Fibroblast of peridontal ligament (primary cell): ENCODE data around the gene IL13.

Source experiments
- DNase-seq: peaks from one replicate; pipeline ENCODE4 v3.0.0-alpha.2; 2010; ENCODE audit errors: extremely low read depth

The IL13 gene

GRCh38 chr5:132669966-132670882, 12.3 kb downstream of the IL13 start:
- no peak for DNase-seq

DNA sequence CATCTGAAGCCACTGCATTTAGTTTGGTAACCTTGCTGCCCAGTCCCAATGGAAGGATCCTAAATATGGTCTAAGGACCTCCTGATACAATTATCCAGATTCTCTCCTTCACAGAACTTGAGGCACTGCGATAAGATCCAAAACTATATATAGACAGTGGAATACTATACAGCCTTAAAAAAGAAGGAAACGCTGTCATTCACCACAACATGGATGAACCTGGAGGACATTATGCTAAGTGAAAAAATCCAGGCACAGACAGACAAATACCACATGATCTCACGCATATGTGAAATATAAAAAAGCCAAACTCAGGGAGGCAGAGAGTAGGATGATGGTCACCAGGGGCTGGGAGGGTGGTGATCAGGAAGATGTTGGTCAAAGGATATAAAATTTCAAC, 13.0 kb downstream of the IL13 start:
- no peak for DNase-seq

DNA sequence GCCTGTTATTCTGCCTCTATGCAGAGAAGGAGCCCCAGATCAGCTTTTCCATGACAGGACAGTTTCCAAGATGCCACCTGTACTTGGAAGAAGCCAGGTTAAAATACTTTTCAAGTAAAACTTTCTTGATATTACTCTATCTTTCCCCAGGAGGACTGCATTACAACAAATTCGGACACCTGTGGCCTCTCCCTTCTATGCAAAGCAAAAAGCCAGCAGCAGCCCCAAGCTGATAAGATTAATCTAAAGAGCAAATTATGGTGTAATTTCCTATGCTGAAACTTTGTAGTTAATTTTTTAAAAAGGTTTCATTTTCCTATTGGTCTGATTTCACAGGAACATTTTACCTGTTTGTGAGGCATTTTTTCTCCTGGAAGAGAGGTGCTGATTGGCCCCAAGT, 15.5 kb downstream of the IL13 start:
- no peak for DNase-seq

DNA sequence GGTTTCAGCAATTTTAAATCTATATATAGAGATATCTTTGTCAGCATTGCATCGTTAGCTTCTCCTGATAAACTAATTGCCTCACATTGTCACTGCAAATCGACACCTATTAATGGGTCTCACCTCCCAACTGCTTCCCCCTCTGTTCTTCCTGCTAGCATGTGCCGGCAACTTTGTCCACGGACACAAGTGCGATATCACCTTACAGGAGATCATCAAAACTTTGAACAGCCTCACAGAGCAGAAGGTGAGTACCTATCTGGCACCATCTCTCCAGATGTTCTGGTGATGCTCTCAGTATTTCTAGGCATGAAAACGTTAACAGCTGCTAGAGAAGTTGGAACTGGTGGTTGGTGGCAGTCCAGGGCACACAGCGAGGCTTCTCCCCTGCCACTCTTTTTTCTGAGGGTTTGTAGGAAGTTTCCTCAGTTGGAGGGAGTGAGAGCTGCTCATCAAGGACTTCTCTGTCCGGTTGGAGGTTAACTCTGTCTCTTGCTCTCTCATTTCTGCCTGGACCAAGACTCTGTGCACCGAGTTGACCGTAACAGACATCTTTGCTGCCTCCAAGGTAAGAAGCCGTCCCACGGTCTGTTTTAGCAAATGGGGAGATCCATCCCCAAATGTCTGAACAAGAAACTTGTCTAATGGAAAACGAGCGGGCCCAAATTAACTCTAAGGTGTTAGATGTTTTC, 16.1 kb downstream of the IL13 start, which contains the start of gene IL4:
Gene IL4 (plus strand): TSS at position 51 of the 692 bp plus-strand sequence. CDS start 62 bp downstream, at position 113.
- no peak for DNase-seq

GRCh38 chr5:132674671-132675506, 16.9 kb downstream of the IL13 start:
- peak; percentile 98 for DNase-seq

DNA sequence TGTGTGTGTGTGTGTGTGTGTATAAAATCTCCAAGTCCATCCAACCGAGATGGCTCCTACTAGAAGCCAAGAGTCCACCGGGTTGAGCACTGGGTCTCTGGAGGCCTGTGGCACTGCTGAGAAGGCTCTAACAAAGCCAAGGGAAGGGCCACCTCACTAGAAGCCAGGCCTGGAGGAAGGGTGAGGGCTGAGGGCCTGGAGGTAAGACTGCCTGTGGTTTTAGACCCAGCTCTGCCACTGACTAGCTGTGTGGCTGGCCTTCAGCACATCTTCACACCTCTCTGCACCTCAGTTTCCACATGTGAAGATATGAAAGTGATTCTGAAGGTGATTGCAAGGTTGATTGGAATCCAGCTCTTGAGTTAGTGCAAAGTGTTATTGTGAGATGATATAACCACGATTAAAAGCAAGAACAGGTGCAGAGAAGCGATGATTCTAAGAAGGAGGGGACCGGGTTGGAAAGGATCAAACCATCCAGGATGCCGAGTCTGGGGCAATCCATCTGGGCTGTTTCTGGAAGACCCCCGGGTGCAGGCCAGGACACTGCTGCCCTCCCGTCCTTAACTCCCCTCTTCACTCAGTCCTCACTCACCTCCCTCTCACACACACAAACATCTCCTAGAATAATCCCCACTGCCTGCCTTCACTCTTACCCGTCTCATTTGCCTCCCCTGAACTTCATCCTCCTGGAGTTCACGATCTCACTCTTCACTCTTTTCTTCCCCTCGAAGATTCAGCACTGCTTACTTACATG, 18.1 kb downstream of the IL13 start:
- DNase-seq: no peak

DNA sequence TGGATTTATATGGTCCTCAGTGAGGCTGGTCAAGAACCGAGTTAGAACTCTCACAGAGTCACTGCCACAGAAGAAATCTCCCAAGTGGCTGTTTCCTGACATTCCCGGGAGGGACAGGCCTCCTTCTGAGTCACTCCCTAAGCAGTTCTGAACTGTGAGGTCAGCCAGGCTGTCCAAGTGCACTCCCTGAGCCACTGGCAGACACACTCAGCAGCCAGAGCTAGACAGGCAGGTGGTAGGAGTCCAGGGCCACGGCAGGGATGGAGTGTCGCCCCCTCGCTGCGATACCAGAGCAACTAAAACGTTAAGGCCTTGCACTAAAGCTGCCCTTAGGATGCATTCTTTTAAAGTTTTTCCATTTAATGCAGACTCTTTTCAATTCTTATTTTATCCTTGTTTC, 19.2 kb downstream of the IL13 start:
- peak; percentile 72 for DNase-seq

GRCh38 chr5:132677682-132678400, 19.9 kb downstream of the IL13 start:
- no peak for DNase-seq

GRCh38 chr5:132678735-132679134, 20.8 kb downstream of the IL13 start:
- no peak for DNase-seq

DNA sequence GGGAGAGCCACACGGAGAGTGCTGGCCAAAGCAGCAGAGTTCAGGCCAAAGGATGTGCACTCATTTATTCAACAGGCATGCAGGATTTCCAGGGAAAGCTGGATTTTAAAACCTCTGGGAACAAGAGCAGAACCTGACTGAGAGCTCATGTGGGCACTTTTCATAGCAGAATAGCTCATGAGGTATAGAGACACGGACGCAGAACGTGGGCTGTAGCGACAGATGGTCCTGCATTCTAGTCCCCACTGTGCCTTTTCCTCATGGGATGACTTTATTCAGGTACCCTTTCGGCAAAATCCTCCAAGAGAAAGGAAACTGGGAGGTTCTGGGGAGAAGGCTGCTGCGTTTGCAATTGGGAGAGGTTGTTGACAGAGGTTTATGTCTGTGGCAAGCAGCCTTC, 21.2 kb downstream of the IL13 start:
- DNase-seq: no peak

- no peak for DNase-seq
Observed at GRCh38 chr5:132679717-132680380, 21.9 kb downstream of the IL13 start.

DNA sequence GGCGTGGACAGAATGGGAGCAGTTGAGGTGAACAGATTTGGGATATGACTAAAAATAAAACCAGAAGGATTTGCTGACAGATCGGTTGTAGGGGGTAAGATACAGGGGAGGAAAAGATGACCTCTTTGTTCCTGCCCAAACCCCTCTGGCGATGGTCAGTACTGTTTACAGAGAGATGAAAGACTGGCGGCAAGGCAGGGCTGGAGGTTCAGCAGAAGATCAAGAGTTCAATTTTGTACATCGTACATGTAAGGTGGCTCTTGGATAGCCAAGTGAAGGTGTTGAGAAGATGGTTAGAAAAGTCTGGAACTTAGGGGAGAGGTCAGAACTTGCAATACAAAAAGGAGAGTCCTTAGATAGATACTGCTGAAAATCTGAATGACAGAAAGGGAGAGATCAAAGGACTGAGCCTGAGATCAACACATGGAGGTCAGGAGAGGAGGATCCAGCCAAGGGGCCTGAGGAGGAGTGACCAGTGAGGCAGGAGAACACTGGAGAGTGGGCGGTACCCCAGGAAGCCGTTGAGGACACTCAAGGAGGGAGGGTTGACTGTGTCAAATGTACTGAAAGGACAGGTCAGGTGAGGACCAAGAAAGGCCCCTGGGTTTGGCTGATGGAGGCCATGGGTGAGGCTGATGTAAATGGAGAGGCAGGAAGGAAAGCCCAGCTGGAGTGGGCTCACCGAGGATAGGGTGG, 23.0 kb downstream of the IL13 start:
- DNase-seq: no peak

DNA sequence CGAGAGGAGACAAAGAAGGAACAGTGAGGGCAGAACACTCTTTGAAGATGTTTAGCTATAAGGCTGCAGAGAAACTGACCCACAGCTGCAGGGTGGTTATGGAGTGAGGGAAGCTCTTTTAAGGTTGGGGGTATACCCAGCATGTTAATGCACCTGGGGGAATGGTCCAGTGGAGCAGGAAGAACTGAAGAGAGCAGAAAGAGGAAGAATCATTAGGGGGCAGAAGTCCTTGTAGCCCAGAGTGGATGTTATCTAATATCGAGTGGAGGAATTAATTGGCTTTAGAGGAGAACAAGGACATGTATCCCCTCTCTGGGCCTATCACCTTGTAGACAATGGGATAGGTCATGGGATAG, 23.5 kb downstream of the IL13 start:
- no peak for DNase-seq

- no peak for DNase-seq
Observed at GRCh38 chr5:132681983-132682382, 24.0 kb downstream of the IL13 start.

GRCh38 chr5:132684491-132684890, 26.5 kb downstream of the IL13 start:
- DNase-seq: no peak

DNA sequence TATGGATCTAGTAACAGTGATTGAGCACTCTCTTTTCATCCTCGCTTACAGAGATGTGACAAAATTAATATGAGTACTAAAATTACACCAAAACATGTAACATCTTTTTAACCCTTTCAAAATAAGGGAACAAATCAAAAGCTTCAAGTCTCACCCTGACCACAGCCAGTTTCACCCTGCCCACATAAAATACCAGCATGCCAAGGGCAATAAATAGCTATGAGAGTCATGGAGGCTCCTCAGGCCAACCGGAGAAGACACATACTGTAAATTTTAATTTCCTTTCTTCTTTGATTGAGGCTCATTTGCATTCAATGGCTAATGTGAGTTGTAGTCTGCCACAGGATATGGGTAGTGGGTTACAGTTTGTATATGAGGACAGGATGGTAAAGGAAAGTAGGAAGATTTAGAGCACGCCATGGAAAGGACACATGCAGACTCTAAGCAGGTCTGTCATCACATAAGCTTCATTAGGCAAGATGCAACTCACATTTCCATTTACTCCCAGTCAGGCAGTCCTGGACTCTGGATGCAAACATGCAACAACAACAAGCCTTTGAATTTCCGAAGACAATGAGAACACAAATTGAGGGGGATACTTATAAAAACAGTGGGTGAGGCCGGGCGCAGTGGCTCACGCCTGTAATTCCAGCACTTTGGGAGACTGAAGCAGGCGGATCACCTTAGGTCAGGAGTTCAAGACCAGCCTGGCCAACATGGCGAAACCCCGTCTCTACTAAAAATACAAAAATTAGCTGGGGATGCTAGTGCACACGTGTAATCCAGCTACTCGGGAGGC, 27.1 kb downstream of the IL13 start:
- no peak for DNase-seq

GRCh38 chr5:132686193-132686592, 28.2 kb downstream of the IL13 start:
- DNase-seq: no peak

GRCh38 chr5:132687995-132688394, 30.0 kb downstream of the IL13 start:
- DNase-seq: no peak
